Measurements from ENCODE around the gene CAMSAP3.

Gene CAMSAP3

DNA sequence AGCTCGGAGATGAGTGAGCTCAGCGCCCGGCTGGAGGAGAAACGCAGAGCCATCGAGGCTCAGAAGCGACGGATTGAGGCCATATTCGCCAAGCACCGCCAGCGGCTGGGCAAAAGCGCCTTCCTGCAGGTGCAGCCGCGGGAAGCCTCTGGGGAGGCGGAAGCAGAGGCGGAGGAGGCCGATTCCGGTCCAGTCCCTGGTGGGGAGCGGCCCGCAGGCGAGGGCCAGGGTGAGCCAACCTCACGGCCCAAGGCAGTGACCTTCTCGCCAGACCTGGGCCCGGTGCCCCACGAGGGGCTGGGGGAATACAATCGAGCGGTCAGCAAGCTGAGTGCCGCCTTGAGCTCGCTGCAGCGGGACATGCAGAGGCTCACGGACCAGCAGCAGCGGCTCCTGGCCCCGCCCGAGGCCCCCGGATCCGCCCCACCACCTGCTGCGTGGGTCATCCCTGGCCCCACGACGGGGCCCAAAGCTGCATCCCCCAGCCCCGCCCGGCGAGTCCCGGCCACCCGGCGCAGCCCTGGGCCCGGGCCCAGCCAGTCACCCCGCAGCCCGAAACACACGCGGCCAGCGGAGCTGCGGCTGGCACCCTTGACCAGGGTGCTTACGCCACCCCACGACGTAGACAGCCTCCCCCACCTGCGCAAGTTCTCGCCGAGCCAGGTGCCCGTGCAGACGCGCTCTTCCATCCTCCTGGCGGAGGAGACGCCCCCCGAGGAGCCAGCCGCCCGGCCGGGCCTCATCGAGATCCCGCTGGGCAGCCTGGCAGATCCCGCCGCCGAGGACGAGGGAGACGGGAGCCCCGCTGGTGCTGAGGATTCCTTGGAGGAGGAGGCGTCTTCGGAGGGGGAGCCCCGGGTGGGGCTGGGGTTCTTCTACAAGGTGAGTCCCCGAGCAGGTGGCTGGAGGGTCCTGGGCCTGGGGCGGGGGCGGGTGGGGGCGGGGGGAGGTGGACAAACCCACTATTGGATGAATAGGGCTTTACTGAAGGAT, 16.9 kb downstream of the CAMSAP3 start:
- no peak for DNase-seq

DNA sequence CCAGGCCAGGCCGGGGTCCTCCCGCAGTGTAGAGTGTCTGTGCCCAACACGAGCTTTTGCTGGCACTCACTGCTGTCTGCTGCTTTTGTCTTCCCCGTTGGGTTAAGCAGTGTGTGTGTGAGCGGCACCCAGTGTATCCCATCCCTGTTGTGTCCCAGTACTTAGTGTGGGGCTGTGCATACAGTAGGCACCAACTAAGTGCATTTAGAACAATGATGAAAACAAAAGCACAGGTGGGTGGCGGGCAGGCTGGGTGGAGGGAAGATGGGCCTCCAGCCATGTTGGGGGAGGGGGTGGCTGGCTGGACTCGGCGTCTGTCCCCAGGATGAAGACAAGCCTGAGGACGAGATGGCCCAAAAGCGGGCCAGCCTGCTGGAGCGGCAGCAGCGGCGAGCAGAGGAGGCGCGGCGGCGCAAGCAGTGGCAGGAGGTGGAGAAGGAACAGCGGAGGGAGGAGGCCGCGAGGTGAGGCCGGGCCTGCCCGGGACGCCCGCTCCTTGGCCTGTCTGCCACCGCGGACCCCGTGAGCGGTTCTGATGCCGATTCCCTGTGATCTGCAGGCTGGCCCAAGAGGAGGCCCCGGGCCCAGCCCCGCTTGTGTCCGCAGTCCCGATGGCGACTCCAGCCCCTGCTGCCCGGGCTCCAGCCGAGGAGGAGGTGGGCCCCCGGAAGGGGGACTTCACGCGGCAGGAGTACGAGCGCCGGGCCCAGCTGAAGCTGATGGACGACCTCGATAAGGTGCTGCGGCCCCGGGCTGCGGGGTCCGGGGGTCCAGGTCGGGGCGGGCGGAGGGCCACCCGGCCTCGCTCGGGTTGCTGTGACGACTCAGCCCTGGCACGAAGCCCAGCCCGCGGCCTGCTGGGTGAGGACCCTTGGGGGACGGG, 19.4 kb downstream of the CAMSAP3 start:
- no peak for DNase-seq

DNA sequence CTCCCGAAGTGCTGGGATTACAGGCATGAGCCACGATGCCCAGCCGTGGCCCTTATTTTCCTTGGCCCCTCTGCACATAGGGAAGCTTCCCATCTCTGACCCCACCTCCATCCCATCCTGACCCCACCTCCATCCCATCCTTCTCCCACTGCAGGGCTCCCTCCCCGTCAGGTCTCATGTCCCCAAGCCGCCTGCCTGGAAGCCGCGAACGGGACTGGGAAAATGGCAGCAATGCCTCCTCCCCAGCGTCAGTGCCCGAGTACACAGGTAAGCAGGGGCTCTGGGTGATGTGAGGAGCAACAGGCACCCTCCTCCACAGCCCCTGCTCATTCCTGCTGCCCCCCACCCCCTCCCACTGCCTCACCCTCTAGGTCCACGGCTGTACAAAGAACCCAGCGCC, 21.5 kb downstream of the CAMSAP3 start:
- DNase-seq, result no peak

DNA sequence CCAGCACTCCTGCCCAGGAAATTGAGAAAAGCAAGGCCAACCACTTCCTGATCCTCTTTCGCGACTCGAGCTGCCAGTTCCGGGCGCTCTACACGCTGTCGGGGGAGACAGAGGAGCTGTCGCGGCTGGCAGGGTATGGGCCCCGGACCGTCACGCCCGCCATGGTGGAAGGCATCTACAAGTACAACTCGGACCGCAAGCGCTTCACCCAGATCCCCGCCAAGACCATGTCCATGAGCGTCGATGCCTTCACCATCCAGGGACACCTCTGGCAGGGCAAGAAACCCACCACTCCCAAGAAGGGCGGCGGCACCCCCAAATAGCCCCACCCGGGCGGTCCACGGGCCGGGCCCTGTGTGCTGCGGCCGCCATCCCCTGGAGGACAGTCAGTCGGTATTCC, 22.1 kb downstream of the CAMSAP3 start:
- DNase-seq, result no peak

DNA sequence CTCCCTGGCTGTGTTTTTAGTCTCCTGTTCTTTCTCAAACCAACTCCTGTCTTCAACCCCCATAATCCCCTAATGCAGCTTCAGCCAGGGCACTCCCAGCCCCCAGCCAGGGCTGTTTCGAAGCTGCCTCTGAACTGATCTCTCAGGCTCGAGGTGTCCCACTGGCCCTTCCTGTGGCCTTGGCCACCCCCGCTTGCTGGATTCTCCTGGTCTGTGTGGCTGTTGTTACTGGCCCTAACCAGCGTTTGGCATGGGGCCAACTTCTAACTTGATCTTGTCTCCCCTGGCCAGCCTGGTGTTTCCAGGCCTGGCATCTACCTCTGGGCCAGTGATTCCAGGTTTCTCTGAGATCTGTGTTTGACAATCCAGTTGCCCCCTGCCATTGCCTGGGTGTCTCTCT, 22.7 kb downstream of the CAMSAP3 start:
- DNase-seq, result no peak

DNA sequence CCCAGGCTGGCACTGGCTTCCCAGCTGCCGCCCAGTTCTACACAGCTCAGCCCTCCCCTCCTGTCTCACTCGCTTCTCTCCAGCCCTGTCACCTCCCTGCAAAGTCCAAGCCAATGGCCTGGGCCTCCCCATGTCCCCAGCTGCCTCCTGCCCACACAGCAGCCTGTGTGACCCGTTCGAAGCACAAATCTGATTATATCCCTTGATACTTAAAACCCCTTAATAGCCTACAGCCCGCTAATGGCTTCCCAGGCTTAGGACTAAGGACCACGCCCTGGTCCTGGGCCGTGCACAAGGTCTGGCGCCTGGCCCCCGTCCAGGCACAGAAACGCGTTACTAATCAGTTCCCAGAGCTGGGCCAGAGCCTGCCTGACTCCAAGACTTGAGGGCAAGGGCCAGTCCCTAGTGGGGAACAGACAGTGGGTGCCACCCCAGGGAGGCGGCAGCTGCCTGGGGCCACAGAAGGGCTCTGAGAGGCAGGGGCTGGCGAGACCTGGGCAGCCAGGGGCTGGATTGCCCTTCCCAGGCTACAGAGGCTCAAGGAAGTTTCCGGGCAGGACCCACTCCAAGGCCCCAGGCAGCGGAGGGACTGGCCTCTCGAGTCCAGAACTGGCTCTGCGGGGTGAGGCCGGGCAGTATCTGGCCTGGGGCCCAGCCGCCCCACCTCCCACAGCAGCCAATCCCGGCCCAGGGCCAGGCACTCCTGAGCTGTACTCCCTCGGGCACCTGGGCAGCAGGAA, 23.3 kb downstream of the CAMSAP3 start:
- no peak for DNase-seq

DNA sequence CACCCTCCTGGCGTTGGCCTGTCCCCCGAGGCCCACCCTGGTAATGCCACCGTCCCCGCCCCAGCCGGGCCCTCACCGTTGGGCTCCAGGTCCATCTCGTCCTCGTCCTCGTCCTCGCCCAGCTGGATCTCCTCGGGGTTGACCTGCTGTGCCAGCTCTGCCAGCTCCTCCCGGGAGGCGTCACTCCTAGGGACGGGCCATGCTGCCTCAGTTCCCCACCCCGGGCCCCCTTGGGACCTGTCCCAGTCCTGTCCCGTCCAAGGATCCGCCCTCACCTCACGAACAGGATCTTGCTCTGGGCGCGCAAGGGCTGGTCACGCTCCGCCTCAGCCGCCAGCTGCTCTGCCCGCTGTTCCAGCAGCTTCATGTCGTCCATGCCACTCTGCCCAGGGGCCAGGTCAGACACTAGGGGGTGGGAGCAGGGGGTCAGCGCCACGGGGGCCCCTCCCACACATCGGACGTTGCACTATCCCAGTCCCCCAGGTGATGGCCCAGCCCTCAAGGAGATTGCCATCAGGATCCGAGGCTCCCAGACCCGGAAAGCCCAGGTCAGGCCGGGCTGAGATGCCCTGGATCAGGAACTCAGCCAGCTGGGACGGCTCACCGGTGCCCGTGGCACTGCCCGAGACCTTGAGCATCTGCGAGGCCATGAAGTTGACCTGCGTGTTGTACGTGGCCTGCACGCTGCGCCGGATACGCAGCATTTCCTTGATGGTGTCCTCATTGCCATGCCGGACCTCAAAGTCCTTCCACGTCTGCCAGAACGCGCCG, 24.2 kb downstream of the CAMSAP3 start:
- no peak for DNase-seq

DNA sequence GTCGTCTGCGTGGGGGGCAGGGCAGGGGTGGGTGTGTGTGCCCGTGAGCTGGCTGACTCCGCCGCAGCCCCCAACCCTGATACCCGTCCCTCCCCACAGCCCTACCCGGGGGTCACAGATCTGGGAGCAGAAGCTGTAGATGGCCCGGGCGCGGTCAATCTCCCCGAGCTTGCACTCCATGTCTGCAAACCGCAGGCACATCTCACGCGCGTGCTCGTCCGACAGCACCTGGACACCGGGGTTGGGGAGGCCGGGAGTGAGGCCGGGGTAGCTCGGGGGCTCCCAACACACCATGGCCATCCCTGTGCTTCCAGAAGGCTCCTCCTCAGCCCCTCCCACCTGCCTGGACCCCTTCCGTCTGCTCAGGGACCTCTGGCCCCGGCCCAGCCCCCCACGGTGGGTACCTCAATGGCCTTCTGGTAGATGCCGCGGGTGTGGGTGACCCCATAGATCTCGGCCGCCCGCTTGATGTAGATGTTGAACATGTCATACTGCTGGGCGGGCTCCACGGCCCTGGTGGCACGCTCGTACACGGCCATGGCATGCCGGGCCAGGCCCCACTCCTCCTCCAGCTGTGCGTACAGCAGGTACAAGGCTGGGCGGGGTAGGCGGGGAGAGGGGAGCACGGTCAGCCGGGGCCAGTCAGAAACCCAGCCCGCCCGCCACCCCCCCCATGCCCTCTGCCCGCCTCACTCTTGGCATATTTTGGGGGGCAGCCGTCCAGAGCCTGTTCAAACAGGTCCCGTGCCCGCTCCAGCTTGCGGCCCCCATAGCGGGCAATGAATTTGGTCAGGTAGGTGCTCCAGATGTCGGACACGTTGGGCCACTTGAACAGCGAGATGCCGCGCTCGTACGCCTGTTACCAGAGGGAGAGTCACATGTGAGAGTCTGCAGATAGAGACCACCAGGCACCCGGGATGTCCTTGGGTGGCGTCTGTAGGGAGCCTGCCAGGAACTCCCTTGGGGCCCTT, 25.1 kb downstream of the CAMSAP3 start:
- no peak for DNase-seq

DNA sequence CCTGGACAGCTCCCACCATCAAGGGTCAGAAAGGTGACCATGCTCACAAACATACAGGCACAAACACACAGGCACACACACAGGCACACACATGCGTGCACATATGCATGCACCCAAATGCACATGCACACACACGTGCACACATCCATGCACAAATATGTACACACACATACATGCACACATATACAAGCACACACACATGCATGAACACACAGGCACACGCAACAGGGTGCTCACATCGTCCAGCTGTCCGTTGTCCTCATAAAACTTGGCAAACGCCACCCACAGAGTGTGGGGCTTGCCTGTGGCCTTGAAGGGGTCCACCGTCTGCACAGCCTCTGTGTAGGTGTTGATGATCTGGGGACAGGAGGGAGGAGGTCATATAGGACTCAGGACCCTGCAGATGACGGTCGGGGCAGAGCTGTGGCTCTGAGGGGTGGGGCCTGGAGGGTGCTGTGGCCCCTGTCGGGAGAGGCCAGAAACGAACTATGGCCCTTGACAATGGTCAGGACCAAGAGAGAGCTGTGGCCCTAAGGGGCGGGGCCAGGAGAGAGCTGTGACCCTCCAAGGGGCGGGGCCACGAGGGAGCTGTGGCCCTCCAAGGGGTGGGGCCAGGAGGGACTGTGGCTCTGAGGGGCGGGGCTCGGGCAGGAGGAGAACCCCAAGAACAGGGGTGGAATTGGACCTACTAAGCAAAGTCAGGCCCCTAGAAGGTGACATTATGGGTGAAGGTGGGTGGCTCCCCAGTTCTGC, 27.4 kb downstream of the CAMSAP3 start:
- DNase-seq, result no peak

DNA sequence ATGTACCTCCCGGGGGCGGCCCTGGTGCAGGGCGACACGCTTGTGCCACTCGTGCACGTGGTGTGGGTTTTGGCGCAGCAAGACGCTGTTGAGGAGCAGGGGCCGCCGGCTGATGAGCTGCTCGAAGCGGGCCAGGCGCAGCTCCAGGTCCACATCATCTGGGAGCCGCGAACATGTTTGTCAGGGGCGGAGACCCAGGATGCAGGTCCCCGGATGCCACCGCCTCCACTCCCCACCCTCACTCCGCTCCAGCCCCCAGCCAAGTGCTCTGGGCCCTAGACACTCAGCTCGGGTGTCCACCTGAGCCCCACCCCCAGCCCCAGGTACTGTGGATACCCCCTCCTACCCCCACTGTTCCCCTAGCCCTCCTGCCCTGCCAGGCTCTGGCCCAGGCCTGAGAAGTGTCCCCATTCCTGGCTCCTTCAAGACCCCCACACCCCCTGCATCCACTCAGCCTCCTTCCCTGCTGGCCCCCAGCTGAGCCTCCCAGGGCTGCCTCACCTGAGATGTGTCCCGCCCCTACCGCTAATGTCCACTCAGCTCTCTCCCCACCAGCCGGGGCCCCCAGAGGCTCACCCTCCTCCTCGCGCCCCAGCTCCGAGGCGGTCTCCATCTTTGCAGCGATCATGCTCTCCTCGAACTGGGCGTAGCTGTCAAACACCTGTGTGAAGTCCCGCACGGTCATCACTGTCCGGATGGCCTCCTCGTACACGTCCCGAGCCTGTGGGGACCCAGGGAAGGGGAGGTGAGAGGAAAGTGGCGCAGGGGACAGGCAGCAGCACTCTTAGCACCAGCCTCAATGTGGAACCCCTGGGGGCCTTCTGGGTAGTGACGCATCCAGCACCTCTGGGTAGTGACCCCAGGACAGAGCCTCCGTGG, 28.3 kb downstream of the CAMSAP3 start:
- no peak for DNase-seq

DNA sequence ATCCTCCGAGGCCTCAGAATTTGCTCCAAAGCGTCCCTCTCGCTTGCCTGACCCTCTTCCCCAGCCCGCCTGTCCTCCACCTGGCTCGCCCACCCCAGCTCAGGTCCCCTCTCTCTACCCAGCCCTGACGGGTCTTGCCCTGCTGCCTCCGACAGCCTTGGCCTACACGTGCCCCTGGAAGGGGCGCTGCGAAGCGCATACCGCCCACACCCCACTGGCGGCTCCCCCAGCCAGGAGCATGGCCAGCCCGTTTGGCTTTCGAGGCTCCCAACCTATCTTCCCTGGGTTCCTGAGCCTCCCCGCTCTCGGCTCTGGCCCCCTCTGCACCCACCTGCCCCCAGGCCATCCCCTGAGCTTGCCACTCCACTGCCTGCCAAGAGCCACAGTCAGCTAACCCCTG, 29.1 kb downstream of the CAMSAP3 start:
- no peak for DNase-seq

DNA sequence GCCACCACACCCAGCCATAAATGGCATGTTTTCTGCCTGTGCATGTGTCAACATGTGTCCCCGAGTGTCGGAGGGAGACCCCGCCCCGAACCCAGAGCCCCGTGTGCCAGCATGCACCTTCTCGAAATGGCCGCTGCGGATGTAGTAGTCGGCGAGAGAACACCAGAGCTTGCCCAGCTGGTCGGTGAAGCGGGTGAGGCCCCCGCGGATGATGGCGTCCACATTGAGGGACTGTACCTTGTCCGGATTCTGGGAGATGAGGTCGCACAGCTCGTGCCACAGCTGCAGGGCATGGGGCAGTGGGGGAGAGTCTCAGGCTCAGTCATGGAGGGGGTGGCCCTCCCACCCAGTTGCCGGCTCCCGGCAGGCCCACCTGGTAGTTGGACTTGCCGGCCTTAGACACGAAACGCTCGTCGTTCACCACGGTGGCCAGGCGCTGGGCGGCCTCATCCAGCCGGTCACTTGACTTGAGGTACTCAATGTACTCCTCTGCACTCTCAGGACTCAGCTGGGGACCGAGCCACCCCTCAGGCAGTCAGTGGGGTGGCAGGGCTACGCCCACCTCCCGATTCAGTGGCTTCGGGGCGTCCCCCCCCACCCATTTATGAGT, 30.2 kb downstream of the CAMSAP3 start:
- no peak for DNase-seq

DNA sequence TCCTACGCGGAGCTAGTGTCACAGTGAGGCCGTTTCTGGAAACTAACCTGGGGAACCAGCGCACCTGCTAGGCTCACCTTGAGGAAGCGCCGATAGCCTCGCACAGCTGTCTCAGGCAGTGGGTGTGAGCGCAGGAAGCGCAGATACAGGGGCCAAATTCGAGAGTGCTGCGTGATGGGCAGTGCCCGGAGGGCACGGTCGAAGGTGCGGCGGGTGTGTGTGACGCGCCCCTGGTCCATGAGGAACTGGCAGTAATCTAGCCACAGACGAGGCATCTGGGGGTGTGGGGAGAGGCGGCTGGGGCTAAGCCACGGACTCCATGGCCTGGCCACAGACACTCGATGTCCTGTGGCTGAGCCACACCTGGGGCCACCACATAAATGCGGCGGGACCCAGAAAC, 31.5 kb downstream of the CAMSAP3 start:
- no peak for DNase-seq

DNA sequence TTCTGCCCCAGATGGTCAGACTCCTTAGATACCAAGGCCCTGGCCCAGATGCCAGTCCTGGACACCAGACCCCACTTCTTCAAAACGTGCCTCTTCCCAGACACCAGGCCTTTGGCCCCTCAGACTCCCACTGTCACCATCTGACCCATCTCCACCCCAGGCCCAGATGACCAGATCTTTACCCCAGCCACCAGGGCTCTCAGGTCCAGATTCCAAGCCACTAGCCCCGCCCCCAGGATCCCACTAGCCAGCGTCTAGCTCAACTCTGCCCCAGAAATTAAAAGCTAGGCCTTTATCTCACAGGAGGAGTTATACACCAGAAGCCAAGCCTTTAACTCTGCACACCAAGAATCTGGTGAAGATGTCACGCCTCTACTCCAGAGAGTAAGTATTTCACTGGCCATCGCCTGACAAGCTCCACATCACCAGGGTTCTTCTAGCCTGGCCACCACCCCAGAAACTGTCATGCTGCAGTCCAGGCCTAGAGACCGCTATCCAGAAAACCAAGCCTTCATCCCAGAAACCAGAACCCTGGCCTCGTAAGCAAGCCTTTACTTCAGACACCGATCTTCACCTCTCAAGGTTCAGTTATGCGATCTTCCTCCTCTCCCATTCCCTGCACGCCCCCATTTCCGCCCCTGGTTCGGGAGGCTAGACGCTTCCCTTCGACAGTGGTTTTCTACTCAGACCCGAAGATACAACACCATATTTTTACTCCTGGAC, 33.1 kb downstream of the CAMSAP3 start:
- DNase-seq, result no peak

DNA sequence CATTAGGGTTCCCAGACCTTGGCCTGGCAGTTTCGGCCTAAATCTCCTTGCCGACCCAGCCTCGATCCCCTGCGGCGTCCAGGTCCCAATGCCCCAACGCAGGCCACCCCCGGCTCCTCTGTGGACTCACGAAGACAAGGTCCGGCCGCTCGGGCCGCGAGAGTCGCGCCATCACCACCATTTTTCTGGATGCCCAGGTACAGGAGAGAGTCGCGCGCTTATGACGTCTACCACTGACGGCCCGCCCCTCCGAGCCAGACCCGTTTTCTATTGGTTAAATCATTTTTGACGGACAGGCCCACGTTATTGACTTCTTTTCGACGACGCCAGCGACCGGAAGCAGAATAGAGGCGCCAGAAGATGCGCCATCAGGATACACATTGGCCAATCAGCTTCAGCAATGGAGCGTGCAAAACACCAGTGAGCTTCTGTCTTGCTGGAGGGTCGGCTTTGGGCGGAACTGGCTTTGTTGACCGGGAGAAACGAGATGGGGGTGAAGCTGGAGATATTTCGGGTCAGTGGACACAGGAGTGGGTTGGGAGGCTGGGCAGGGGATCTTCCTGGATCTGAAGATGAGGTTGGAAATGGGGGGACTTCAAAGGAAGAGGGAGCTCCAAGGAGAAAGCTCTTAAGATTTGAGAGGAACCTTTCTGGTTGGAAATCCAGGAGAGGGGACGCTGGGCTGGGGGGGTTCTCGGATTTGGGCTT, 33.8 kb downstream of the CAMSAP3 start, which contains the start of the genes PET100 and XAB2:
PET100 (plus strand) TSS at position 447 of the 708 bp plus-strand sequence; CDS start at position 488, 41 bp downstream.
XAB2 (minus strand) TSS at position 199 of the 708 bp plus-strand sequence; CDS start at position 181, 18 bp downstream.
- peak; percentile 99 for DNase-seq

DNA sequence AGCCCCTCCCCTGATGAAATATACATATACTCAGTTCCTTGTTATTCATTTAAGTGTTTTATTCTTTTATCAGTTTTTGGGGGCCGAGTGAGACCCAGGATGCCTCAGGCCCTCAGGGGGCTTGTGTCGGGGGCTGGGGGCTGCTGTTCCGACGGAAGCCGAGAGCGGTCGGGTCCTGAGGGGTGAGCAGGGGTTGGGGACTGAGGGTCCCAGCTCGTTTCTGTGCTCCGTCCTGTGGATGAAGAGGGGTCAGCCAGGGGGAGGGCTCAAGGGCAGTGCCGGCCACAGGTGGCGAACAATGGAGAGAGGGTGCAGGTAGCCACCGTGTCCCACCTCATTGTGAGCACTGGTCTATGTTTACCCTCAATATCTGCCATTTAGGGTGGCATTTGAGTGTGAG, 35.9 kb downstream of the CAMSAP3 start:
- no peak for DNase-seq

Measured in HCEC 1CT (cell line).